Measurements from ENCODE around the gene FCER1G.

The FCER1G gene

GRCh38 chr1:161266202-161266601 is 51.1 kb downstream of the FCER1G start:
- no peak for DNase-seq (ENCODE audit: low read depth)

GRCh38 chr1:161266836-161267235 is 51.7 kb downstream of the FCER1G start:
- no peak for DNase-seq (ENCODE audit: low read depth)

GRCh38 chr1:161267321-161267720 is 52.2 kb downstream of the FCER1G start:
- DNase-seq (ENCODE audit: low read depth), result no peak
